Measurements from ENCODE around the gene KRTAP10-12.

DNA sequence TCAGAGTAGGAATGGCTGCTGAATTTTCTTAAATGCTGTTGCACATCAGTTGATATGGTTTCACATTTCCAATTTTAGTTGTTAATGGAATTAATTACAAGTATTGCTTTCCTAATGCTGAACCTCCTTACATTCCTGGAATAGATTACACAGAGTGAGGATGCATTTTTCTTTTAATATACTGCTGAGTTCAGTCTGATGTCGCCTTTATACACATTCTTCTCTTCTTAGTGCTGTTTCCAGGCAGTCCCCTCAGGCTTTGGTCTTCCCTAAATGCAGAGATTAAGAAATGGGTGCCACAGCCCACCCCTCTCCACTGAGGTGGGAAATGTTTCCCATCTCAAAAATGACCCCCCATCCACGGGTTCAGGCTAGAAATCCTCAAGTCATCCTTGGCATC is 21.1 kb downstream of the KRTAP10-12 start:
- TF ChIP-seq POLR2A (IDR thresholded peaks at IDR 0.05) (no peak), CTCF (IDR thresholded peaks at IDR 0.05) (no peak)

All from testis (tissue), 2 donors.